GM19438 (cell line): ENCODE results near the gene PLEKHG4B.
"Not testable (repeated sequence)": the region's sequence is repeated elsewhere in the genome, so short reads cannot be mapped to it uniquely, and the experiment has no call there.

ENCODE experiments used
- ATAC-seq: cut with Tn5 transposase; IDR thresholded peaks from one replicate; pipeline ENCODE4 v1.9.1; 2021; ENCODE audit warnings: low read depth; ENCODE audit not compliant: unreplicated experiment

The PLEKHG4B gene, protein sequence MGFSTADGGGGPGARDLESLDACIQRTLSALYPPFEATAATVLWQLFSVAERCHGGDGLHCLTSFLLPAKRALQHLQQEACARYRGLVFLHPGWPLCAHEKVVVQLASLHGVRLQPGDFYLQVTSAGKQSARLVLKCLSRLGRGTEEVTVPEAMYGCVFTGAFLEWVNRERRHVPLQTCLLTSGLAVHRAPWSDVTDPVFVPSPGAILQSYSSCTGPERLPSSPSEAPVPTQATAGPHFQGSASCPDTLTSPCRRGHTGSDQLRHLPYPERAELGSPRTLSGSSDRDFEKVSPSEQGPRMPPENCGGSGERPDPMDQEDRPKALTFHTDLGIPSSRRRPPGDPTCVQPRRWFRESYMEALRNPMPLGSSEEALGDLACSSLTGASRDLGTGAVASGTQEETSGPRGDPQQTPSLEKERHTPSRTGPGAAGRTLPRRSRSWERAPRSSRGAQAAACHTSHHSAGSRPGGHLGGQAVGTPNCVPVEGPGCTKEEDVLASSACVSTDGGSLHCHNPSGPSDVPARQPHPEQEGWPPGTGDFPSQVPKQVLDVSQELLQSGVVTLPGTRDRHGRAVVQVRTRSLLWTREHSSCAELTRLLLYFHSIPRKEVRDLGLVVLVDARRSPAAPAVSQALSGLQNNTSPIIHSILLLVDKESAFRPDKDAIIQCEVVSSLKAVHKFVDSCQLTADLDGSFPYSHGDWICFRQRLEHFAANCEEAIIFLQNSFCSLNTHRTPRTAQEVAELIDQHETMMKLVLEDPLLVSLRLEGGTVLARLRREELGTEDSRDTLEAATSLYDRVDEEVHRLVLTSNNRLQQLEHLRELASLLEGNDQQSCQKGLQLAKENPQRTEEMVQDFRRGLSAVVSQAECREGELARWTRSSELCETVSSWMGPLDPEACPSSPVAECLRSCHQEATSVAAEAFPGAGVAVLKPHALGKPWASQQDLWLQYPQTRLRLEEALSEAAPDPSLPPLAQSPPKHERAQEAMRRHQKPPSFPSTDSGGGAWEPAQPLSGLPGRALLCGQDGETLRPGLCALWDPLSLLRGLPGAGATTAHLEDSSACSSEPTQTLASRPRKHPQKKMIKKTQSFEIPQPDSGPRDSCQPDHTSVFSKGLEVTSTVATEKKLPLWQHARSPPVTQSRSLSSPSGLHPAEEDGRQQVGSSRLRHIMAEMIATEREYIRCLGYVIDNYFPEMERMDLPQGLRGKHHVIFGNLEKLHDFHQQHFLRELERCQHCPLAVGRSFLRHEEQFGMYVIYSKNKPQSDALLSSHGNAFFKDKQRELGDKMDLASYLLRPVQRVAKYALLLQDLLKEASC (N-terminal part only)

DNA sequence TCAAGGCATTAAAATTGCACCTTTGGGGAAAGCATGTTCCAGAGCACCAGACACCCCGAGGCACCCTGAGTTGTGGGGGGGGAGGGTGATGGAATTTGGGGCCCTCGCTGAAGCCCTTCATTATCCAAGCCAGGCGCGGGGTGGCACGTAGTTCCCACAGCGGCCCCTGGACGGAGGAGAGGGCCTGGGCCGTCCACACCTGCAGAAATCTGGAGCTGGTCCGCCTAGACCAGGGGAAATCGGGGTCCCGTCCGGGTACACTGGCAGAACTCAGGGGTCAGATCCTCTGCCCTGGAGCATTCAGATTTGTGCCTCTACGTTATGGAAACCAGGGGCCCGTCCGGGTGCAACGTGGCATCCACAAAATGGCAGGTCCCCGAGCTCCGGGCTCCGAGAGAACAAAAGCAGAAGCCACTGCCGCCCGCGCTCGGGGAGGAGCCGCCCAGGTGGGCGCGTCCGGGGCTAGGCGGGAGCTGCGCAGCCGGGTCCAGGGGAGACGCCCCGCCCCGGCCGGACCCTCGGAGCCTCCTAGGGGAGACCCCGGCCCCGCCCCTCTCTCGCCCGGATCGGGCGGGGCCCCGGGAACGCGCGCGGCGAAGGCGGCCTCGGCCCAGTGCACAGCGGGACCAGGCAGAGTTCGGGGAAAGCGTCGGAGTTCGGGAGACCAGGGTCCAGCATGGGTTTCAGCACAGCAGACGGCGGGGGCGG, at the start of gene PLEKHG4B:
PLEKHG4B (plus strand) TSS at position 613 of the 708 bp plus-strand sequence; CDS start at position 677, 64 bp downstream.
- no peak for ATAC-seq

DNA sequence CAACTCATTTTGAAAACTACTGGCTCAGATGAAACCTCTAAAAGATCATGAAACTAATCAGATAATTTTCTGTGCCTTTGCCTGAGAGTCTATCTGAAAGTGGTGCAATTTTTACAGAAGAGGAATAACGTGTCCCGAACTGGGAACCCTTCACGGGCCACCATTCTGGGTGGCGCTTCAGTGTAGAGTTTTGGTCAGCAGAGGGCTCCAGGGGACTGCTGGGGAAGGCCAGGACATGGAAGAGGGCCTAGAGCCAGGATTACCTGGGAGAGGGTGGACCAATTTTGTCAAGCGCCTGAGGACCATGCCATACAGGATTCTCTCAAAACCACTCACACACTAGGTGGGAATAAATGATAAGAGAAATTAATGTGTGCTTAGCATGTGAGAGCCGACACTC, 49.7 kb upstream of the PLEKHG4B start:
- ATAC-seq, result no peak

DNA sequence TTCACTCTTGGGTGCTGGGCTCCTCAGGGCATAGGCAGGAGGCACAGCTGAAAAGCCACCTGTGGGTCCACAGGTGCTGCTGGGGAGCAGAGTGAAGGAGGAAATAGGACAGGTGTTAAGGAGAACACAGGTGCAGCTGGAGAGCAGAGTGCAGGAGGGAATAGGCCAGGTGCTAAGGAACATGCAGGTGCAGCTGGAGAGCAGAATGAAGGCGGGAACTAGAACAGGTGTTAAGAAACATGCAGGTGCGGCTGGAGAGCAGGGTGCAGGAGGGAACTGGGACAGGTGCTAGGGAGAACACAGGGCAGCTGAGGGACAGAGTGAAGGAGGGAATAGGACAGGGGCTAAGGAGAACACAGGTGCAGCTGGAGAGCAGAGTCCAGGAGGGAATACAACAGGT, 43.8 kb upstream of the PLEKHG4B start:
- no peak for ATAC-seq

DNA sequence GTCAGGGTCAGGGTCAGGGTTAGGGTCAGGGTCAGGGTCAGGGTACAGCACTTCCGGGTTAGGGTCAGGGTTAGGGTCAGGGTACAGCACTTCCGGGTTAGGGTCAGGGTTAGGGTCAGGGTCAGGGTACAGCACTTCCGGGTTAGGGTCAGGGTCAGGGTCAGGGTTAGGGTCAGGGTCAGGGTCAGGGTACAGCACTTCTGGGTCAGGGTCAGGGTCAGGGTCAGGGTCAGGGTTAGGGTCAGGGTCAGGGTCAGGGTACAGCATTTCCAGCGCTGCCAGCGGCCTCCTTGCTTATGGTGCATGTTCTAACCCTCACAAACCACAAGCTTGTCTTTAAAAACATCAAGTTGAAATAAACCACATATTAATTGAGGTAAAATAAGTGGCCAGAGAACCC, 42.4 kb upstream of the PLEKHG4B start:
- ATAC-seq, result not testable (repeated sequence)

DNA sequence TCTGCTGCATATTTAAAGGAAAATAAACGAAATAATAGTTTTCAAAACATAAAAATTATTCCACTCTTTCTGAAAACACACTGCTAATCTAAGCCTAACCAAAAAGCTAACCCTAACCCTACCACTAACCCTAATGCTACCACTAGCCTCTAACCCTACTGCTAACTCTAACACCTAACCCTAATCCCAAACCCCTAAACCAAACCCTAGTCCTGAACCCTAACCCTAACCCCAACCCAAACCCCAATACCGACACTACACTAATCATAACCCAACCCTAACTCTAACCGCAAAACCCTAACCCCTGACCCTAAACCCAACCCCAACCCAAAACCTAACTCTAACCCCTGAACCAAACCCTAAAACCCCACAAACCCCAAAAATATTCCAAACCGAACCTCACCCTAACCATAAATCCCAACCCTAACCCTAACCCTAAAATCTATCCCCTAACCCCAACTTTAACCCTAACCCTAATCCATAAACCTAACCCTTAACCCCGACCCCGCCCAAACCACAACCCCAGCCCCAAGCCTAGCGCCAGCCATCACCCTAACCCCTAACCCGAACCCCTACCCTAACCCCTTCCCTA, 41.9 kb upstream of the PLEKHG4B start:
- no peak for ATAC-seq

DNA sequence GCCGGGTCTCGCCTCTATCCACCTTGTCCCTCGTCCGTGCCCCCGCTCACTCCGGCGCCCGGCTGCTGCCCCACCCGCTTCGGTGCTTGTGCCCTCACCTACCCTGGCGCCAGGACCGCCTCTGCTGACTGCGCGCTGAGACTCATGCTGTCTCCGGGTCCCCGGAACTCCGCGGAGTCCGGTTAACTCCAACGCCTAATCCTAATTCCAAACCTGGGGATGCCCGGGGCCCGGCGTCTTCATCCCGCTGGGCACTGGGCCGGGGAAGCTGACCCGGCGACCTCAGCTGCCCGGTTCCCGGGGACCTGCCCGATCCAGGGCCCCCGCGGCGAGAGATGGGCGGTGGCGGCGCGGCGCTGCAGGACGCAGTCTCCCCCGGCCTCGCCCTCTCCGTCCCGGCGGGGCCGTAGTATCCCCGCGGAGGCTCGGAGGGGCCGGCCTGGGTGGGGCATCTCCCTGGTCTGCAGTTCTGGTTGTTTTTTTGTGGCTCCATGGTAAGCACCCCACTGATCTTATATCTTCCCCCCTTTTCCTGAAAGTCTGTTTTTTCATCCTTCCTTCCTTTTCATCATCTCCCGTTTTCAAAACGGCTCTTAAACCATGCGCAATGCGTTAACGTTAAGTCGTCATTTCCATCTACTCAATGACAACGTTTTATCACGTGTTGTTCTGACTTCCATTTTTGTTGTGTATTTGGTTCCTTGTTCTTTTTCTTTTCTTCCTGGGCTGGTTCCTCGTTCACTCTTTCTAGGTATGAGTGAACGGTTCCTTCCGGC, 41.1 kb upstream of the PLEKHG4B start:
- ATAC-seq, result no peak

DNA sequence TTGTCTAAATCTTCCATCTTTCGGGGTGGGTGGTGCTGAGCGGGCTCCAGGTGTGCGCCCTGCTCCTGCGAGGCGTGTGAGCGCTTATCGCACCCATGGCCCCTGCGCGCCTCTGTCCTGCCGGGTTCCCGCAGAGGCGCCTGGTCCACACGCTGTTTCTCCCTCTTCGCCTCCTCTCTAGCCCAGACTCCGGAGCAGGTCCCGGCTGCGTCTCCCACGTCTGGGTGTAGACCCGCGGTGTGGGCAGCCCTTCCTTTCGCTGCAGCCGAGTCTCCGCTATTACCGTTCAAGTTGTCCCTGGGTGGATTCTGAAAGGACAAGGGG, 40.5 kb upstream of the PLEKHG4B start:
- no peak for ATAC-seq

DNA sequence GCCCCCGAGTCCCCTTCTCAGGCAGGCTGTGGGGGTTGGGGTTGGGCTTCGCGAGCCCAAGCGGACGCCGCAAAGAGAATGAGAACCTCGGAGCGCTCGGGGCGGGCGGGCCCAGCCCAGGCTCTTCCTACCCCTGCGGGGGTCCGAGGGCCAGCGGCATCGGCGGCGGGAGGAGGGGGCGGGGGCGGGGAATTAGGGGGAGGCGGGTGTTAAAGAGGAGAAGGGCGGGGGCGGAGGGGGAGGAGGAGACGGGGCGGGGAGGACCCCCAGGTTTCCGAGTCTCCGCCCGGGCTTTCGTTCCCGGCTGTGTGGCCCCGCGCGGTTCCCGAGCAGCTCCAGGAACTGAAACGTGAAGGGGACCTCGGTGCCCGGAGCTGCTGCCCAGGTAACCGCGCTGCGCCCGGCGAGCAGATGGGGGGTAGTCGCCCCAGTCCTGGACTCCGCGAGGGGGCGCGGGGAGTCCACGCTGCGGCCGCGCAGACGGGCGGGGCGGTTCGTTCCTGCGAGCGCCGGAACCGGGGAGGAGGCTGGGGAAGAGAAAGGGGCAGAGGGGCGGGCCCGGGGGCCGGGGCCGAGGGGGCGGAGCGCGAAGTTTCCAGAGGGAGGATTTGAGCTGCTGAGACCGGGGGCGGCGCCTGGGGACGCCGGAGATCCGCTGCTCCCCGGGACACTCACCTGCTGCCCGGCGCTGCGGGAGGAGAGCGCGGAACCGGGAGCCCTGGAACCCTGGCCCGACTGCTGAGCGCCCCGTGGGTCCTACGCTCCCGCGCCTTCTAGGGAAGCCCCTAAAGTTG, 38.4 kb upstream of the PLEKHG4B start:
- no peak for ATAC-seq

DNA sequence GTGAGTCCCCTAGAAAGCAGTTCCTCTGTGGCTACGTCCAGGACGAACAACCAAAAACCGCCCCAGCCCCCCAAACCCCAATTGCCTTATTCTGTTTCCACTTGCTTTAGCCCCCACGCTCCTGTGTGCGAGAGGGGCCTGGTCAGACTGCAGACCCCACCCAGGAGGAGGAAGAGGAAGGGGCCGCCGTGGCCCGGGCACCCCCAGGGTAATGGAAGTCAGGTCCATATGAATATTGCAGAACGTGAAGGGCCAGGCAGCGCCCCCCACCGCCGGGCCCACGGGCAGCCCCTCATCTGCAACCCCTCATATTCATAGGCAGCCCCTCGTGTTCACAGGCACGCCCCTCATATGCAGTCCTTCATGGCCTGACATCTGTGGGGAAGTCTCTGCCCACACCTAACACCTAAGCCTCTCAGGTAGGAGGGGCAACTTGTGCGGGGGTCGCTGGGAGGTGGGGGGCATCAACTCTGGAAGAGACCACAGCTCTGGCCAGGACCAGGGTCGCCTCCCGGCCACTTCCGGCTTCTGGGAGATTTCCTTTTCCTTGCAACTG, 37.7 kb upstream of the PLEKHG4B start:
- ATAC-seq, result no peak

DNA sequence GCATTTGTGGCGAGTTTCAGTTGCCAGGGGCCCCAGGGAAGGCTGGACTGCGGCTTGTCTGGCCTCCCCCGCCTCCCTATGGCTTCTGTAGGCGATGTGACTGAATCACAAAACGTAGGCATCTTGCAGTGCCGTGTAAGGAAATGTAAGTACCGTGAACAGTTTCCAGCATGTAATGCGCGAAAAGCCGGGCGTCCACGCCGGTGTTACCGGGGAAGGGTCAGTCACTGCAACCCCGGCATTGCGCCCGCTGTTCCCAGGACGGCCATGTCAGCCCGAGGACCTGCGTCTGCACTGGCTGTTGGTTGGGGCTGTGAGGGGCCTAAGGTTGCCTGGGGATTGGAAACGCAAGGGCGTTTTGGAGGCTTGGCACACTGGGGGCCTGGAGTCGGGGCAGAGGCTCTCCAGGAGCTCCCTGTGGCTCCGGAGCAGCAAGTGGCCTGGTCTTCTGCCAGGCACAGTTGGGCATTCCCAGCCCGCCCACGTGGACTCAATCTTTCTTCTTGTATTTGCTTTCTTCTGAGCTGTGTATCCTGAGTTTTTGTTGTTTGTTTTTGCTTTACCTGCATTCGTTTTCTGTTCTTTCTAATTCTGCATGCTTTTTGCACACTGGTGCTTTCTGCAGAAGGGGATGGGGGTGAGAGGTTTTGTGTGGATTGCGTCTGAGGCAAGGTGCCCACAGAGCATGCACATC, 36.9 kb upstream of the PLEKHG4B start:
- no peak for ATAC-seq

DNA sequence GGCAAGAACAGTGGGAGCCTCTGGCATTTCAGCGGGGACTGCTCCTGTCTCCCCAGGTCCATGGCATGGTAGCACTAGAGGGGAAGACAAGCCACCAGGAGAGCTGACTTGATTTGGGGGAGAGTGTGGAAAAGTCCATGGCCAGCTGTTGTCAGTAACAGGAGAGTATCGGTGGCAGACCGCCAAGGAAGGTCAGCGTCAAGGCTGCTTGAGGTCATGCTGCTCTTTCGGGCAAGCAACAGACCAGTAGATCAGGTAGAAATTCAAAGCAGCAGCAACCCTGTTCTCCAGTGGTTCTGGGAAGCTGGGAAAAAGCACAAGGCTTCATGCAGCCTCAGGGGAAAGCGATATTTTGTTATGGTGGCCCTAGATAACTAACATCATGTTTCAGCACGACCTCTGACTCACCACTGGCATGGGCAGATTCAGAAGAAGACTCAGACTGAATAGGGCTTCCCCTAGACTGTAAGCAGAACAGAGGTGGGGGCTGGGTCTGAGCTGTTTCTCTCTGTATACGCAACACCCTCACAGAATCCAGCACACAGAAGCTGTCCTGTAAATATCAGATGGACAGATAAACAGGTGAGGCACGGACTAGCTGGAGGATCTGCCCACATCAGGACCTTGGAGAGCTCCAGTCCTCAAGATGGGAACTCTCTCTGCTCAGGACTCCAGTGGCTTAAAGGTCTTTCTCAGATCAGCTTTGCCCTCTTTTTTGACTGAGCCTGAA, 35.2 kb upstream of the PLEKHG4B start:
- no peak for ATAC-seq

DNA sequence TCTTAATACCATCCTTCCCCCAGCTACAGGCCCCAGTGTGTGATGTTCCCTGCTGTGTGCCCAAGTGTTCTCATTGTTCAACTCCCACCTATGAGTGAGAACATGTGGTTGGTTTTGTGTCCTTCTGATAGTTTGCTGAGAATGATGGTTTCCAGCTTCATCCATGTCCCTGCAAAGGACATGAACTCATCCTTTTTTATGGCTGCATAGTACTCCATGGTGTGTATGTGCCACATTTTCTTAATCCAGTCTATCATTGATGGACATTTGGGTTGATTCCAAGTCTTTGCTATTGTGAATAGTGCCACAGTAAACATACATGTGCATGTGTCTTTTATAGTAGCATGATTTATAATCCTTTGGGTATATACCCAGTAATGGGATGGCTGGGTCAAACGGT, 31.7 kb upstream of the PLEKHG4B start:
- ATAC-seq, result not testable (repeated sequence)

DNA sequence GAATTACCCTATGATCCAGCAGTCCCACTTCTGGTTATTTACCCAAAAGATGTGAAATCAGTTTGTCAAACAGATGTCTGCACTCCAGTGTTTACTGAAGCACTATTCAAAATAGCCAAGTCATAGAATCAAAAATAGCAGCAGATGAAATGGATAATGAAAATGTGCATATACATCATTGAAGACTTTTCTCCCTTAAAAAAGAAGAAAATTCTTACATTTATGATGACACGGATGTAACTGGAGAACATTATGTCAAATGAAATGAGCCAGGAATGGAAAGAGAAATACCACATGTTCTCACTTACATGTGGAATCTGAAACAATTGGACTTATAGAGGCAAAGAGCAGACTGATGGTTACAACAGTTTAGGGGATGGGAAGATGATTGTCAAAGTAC, 21.5 kb upstream of the PLEKHG4B start:
- ATAC-seq, result no peak

DNA sequence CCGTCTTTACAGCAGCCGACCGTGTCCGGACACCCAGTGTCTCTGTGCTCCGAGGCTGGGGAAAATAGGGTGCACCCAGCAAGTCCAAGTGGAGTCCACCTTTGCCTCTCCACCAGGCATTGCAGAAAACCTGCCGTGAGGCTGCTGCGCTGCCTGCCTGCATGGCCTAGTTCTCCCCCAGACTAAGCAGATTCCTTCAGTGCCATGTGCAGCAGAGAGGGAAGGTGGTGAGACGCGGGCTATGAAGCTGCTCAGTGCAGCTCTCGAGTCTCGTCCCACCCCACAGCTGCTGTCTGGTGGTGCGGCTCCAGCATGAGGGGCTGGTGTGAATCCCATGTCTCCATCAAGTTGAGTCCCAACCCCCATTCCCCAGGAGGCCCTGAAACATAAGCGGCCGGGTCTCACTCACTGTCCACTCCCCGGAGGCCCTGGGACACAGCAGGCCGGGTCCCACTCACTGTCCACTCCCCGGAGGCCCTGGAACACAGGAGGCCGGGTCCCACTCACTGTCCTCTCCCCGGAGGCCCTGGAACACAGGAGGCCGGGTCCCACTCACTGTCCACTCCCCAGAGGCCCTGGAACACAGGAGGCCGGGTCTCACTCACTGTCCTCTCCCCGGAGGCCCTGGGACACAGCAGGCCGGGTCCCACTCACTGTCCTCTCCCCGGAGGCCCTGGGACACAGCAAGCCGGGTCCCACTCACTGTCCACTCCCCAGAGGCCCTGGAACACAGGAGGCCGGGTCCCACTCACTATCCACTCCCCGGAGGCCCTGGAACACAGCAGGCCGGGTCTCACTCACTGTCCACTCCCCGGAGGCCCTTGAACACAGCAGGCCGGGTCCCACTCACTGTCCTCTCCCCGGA, 19.4 kb upstream of the PLEKHG4B start:
- ATAC-seq, result not testable (repeated sequence)

DNA sequence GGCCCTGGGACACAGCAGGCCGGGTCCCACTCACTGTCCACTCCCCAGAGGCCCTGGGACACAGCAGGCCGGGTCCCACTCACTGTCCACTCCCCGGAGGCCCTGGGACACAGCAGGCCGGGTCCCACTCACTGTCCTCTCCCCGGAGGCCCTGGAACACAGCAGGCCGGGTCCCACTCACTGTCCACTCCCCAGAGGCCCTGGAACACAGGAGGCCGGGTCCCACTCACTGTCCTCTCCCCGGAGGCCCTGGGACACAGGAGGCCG, 18.9 kb upstream of the PLEKHG4B start:
- not testable (repeated sequence) for ATAC-seq
